Epidermal melanocyte (primary cell): ENCODE measurements around the gene FOXK2.

Experiments
- DNase-seq: peaks from one replicate; pipeline ENCODE4 v3.0.0; 2011; ENCODE audit warnings: low spot score; ENCODE audit not compliant: insufficient read length

The FOXK2 gene

GRCh38 chr17:82518826-82519810, at the start of gene FOXK2:
TSS of gene FOXK2 (plus strand) at chr17:82519732. CDS start at chr17:82519889, 157 bp downstream.
- peak; percentile 98 for DNase-seq

- no peak for DNase-seq
These were observed 49.5 kb upstream of the FOXK2 start for GRCh38 chr17:82470065-82470464.

- no peak for DNase-seq
These were observed 45.1 kb upstream of the FOXK2 start for GRCh38 chr17:82474223-82475010.

GRCh38 chr17:82475458-82475857, 44.1 kb upstream of the FOXK2 start:
- no peak for DNase-seq

- no peak for DNase-seq
These were observed 41.6 kb upstream of the FOXK2 start for GRCh38 chr17:82477934-82478333.

- DNase-seq, result no peak
These were observed 39.9 kb upstream of the FOXK2 start for GRCh38 chr17:82479602-82480001.

- no peak for DNase-seq
These were observed 39.2 kb upstream of the FOXK2 start for GRCh38 chr17:82480318-82480717.

GRCh38 chr17:82483204-82483660, 36.3 kb upstream of the FOXK2 start:
- no peak for DNase-seq

- no peak for DNase-seq
These were observed 35.7 kb upstream of the FOXK2 start for GRCh38 chr17:82483836-82484235.

- DNase-seq, result no peak
These were observed 33.1 kb upstream of the FOXK2 start for GRCh38 chr17:82486231-82487094.

- no peak for DNase-seq
These were observed 31.6 kb upstream of the FOXK2 start for GRCh38 chr17:82487910-82488309.

- no peak for DNase-seq
These were observed 30.4 kb upstream of the FOXK2 start for GRCh38 chr17:82489117-82489516.

GRCh38 chr17:82489851-82490511, 29.6 kb upstream of the FOXK2 start:
- no peak for DNase-seq

GRCh38 chr17:82490512-82491195, 28.9 kb upstream of the FOXK2 start:
- DNase-seq, result no peak

- no peak for DNase-seq
These were observed 28.4 kb upstream of the FOXK2 start for GRCh38 chr17:82491196-82491530.

- no peak for DNase-seq
These were observed 28.0 kb upstream of the FOXK2 start for GRCh38 chr17:82491533-82491932.

- no peak for DNase-seq
These were observed 26.8 kb upstream of the FOXK2 start for GRCh38 chr17:82492643-82493225.

- no peak for DNase-seq
These were observed 26.2 kb upstream of the FOXK2 start for GRCh38 chr17:82493226-82493781.

GRCh38 chr17:82494236-82495055, 25.1 kb upstream of the FOXK2 start:
- peak; percentile 94 for DNase-seq
